GM12891 (cell line): ENCODE measurements around the gene PNPLA2.

ENCODE experiments used
- DNase-seq: peaks from one replicate; pipeline ENCODE4 v3.0.0; 2011; ENCODE audit warnings: low spot score; ENCODE audit not compliant: insufficient read length
- FAIRE-seq: peaks from 2 replicates; lab custom pipeline; 2011; peaks lifted over from hg19 to GRCh38; lab: Jason Lieb, UNC
- PAX5 ChIP-seq: IDR thresholded peaks from 2 replicates; pipeline ENCODE4 v1.6.1; 2011; ENCODE audit warnings: low read length, moderate library complexity, mild to moderate bottlenecking; ENCODE audit not compliant: insufficient read depth, severe bottlenecking
- POLR2A ChIP-seq: IDR thresholded peaks from 2 replicates; pipeline ENCODE4 v1.6.1; 2011; ENCODE audit warnings: low read depth, low read length, control low read depth
- POLR2AphosphoS5 ChIP-seq: IDR thresholded peaks from 2 replicates; pipeline ENCODE4 v1.6.1; 2011; ENCODE audit warnings: low read depth, low read length, control low read depth
- POU2F2 ChIP-seq: IDR thresholded peaks from 2 replicates; pipeline ENCODE4 v1.6.1; 2011; ENCODE audit warnings: low read depth, mild to moderate bottlenecking, control low read depth, low read length, moderate library complexity
- SPI1 ChIP-seq: IDR thresholded peaks from 2 replicates; pipeline ENCODE4 v1.6.1; 2011; ENCODE audit warnings: low read depth, low read length, control low read depth
- TAF1 ChIP-seq: IDR thresholded peaks from 2 replicates; pipeline ENCODE4 v1.6.1; 2011; ENCODE audit warnings: low read depth, low read length, control low read depth

PNPLA2 gene

DNA sequence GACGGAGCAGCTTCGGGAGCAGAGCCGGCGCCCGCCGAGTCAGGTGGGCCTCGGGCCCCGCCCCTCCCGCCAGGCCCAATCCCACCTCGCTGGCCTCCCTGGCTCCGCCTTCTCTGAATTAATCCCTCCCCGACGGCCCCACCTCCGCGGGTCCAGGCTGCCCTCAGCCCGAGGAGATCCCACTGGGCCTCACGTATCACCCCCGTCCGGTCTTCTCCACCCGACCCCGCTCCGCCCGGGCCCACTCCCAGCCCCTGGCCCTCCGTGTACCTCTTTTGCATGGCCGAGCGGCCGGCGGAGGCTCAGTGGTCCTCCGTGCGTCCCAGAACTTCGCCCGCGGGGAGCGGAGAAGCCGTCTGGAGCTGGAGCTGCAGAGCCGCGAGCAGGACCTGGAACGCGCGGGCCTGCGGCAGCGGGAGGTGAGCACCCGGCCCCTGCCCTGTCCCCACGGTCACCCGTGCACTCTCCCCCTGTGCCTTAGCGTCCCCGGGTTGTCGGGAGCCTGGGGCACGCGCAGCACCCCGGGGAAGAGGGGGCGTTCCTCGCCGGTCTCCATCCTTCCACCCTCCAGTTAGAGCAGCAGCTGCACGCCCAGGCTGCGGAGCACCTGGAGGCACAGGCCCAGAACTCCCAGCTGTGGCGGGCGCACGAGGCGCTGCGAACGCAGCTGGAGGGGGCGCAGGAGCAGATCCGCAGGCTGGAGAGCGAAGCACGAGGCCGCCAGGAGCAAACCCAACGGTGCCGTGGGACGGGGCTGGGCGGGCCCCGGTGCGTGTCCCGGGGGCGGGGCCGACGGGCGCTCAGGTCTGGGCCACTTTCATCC lies 11.8 kb downstream of the PNPLA2 start:
- TF ChIP-seq POLR2A (no peak), TAF1 (no peak), PAX5 (no peak), POU2F2 (no peak), SPI1 (no peak)

DNA sequence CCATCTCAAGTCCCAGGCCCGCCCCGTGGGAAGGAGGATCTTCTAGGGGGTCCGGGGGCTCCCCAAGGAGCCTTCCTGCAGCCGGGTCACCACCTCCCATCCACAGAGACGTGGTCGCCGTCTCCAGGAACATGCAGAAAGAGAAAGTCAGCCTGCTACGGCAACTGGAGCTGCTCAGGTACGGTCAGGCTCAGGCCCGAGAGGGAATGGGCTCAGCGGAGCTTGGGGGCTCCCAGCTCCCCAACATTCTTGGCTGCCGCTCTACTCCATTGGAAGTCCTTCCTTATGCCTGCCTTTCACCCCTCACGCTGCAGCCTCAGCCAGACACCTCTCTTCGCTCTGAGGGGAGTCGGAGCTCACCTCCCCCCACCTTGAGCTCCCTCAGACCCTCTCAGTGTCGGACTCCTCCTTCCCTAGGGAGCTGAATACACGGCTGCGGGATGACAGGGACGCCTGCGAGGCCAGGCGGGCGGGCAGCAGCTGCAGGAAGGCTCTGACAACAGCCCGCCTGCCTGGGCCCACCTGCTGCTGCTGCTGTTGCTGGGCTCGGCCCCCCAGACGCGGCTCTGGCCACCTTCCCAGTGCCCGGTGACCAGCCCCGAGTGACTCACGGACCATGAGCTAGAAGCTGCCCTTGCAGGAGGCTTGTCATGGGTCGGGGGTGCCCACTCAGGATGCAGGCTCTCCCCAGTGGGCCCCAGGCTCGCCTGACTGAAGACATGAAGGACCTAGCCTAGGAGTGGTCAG lies 12.6 kb downstream of the PNPLA2 start:
- no peak for TF ChIP-seq POLR2A
- no peak for TF ChIP-seq TAF1
- DNase-seq (no peak), FAIRE-seq (no peak)

More for the DNA sequence above, 11.8 kb downstream of the PNPLA2 start:
- DNase-seq (no peak), FAIRE-seq (peak; percentile 82)

DNA sequence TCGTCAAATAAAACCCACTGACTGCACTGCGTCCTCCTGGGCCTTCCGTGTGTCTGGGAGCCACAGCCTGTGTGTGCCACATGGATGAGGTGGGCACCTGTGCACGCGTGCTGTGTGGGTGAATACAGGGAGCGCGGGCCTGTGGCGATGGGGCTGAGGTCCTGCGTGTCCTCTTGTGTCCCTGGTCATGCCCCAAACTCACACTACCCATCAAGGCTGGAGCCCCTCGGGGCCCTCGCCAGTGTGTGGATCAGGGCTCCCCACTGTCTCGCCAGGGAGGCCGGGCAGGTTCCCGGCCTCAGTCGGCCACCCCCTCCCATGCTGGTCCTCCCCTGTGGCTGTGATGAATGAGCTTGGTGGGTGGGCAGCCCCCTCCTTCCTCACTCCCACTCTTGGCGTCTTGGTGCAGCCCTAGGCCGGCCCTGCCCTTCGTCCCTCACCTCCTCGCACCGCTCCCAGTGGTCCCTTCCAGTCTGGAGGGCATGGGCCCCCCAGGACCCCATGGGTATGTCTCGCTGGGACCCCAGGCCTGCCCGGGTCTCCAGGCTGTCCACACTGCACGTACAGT lies 13.3 kb downstream of the PNPLA2 start:
- no peak for DNase-seq
- no peak for TF ChIP-seq POLR2AphosphoS5
- no peak for TF ChIP-seq POLR2A
- TF ChIP-seq PAX5, result no peak
- peak; percentile 61 for FAIRE-seq

DNA sequence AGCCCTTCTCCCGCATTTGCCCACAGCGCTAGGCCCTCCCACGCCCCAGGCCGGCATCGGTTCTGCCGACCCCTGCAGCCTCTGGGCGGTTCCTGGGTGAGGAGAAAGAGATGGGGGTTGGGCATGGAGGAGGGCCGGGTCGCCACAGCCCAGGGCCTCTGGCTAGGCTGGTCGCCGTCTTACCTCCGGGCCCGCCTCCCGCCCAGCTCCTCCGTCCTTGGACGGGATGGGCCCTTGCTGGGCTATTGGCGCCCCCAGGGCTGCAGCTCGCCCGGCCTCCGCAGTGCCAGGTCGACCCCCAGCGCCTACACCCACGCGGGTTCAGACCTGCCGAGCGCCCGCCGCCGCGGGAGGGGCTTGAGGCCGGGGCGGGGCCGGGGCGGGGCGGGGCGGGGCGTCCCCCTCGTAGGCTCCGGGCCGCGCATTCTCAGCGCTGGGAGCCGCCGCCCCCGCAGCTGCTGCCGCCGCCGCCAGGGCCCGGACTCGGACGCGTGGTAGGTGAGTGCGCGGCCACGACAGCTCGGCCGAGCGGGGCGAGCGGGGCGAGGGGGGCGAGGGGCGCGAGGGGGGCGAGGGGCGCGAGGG lies 13.9 kb downstream of the PNPLA2 start, which contains the start of gene CD151:
Gene CD151, plus strand, starts transcription at position 424 of the 585 bp plus-strand sequence. CDS start 3,118 bp downstream, outside the sequence.
- no peak for TF ChIP-seq POLR2A
- no peak for TF ChIP-seq TAF1
- no peak for TF ChIP-seq POLR2AphosphoS5
- no peak for TF ChIP-seq POU2F2
- no peak for TF ChIP-seq SPI1
- no peak for TF ChIP-seq PAX5
- FAIRE-seq (peak; percentile 69), DNase-seq (no peak)

DNA sequence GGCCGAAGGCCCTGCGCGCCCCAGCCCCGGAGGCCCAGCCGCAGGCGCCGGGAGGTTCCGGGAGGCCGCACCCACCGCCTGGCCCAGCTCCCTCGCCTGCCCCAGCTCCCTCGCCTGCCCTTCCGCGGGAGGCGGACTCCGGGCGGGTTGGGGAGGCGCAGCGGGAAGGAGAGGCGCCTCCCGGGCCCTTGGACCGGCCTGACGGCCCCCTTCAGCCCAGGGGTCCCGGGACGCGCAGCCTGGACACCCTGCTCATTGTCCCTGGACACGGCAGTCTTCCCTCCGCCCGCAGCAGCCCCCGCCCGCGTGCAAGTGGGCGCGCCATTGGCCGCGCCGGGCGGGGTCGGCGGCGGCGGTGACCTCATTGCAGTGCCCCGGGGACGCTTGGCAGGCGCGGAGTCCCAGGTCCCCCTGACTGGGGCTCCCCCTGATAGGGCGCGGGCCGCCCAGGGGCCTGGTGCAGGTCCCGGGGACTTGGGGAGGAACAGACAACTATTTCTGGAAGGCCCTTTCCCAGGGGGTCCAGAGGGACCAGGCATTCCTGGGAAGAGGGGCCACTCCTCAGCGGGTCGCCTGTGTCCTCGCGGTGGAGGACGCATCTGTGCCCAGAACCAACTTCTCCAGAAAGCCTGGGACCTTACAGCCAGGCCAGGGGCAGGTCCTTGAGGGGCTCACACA lies 14.5 kb downstream of the PNPLA2 start:
- FAIRE-seq, result peak; percentile 43
- no peak for DNase-seq
- no peak for TF ChIP-seq TAF1
- no peak for TF ChIP-seq POLR2AphosphoS5
- TF ChIP-seq POLR2A, result no peak
- TF ChIP-seq PAX5, result no peak

DNA sequence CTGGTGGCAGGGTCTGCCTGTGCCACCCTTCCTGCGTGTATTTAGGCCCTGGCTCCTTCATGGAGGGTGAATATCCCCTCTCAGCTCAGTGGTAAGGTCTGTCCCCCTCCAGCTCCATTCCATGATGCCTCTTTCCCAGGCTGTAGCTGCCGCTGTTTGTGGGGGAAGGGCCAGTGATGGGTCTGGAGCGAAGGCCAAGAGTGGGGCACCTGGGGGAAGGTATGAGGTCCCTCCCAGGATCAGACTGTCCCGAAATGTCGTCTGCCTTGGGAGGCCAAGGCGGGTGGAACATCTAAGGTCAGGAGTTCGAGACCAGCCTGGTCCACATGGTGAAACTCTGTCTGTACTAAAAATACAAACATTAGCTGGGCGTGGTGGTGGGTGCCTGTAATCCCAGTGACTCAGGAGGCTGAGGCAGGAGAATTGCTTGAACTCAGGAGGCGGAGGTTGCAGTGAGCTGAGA lies 15.2 kb downstream of the PNPLA2 start:
- TF ChIP-seq PAX5 (no peak), SPI1 (no peak), TAF1 (no peak)
- FAIRE-seq, result no peak

DNA sequence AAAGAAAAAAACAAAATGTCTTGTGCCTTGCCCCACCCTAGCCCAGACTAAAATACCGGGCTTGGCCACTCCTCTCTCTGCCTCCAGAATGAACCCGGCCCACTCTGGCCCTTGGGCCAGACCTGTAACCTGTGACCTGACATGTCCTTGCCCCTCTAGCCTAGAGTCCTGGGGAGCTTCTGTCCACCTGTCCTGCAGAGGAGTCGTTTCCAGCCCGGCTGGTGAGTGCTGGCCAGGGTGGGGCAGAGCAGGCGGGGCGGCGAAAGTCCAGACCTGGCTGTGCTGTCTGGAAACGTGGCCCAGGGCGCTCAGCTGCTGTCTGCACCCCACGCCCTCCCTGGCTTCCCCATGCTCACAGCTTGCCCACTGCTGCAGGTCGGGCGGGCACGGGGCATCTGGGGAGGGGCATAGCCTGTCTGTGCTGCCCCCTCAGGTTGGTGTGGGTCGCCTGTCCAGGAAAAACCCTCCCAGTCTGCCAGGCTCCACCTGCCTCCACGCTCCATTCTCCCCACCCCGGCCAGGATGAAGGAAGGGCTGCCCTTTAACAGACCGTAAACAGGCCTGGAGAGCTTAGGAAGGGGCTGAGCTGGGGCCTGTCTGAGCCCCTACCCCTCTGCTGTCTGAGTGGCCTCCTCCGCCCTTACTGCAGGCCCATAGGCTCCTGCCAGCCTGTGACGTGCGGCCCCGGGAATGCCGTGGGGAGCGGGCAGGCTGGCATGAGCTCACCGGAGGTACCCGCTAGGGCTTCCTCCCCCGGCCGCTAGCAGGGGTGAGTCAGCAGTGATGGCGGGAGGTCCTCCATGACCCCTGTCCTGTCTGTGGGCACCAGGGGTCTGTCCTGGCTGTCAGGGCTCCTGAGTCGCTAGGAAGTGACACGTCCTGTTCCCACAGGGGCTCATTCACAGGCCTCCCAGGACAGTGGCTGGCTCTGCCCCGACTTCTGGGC lies 15.9 kb downstream of the PNPLA2 start:
- no peak for DNase-seq
- FAIRE-seq, result no peak
- no peak for TF ChIP-seq POLR2AphosphoS5
- no peak for TF ChIP-seq POU2F2
- no peak for TF ChIP-seq SPI1
- TF ChIP-seq PAX5, result no peak
- no peak for TF ChIP-seq TAF1
- TF ChIP-seq POLR2A, result no peak

More for the DNA sequence above, 15.2 kb downstream of the PNPLA2 start:
- no peak for DNase-seq

DNA sequence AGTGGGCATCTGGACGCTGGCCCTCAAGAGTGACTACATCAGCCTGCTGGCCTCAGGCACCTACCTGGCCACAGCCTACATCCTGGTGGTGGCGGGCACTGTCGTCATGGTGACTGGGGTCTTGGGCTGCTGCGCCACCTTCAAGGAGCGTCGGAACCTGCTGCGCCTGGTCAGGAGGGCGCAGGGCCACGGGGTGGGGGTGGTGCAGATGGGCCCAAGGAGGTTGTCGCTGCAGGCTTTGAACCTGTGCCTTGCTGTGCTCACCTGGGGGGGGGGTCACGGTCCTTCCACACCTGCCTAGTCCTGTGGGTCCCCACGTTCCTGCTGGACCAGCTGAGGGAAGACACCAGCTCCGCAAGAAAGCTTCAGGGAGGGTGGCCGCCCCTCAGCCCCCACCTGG lies 17.6 kb downstream of the PNPLA2 start:
- TF ChIP-seq PAX5 (no peak), POLR2AphosphoS5 (no peak), TAF1 (no peak), SPI1 (no peak), POLR2A (no peak), POU2F2 (no peak)
- FAIRE-seq (no peak), DNase-seq (no peak)

DNA sequence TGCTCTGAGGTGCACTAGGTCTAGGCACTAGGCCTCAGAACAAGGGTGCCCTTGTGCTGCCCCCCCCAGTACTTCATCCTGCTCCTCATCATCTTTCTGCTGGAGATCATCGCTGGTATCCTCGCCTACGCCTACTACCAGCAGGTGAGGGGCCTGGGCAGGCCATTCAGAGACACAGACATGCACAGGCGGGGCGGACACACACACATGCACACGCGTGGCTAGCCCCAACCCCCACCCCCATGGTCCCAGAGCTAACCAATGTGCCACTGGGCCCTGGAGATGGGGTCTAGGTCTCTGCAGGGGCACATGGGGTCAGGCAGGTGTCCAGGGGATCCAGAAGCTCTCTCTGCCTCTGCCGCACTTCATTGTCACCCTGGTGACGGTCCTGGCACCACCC lies 18.0 kb downstream of the PNPLA2 start:
- no peak for TF ChIP-seq SPI1
- no peak for TF ChIP-seq TAF1
- TF ChIP-seq POU2F2, result no peak
- no peak for TF ChIP-seq PAX5
- no peak for TF ChIP-seq POLR2AphosphoS5
- TF ChIP-seq POLR2A, result no peak; the same call in 1 of the 2 replicates
- FAIRE-seq (no peak), DNase-seq (no peak)
